GM21619 (cell line): ENCODE measurements around the gene ADAM8.
"Not testable (repeated sequence)": the region's sequence is repeated elsewhere in the genome, so short reads cannot be mapped to it uniquely, and the experiment has no call there.

Experiments used
- ATAC-seq: cut with Tn5 transposase; IDR thresholded peaks from one replicate; pipeline ENCODE4 v1.9.1; 2021; ENCODE audit not compliant: unreplicated experiment

ADAM8 gene

DNA sequence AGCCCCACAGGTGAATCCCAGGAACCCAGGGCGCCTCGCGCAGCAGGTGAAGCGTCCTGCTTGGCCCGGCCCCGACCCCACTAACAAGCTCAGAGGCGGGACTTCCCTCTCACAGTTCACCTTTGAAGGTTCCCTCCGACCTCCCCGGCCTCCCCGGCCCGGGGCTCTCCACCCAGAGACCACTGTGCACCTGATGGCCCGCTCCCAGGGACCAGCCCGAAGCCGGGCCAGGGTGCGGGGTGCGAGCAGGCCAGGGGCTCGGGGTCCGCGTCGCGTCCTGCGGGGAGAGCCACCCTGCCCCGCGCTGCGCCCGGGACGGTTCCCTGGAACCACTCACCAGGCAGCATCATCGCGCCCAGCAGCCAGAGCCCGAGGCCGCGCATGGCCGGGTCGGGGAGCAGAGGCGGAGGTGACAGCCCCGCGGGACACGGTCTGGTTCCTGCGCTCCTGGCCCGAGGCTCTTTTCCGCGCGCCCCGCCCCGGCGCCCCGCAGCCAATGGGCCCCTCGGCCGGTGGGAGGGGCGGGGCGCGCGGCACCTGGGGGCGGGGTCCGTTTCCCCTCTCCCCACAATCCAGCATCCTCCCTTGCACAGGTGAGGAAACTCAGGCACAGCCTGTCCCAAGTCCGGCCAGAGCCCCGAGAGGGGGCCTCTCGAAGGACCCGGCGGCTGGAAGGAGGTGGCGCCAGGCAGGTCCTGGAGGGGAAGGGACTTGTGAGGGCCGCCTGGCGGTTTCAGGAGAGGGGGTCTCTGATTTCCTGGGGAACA is at the start of gene ADAM8:
ADAM8 (minus strand) TSS at position 434 of the 767 bp plus-strand sequence; CDS start at position 383, 51 bp downstream.
- peak; percentile 46 for ATAC-seq

DNA sequence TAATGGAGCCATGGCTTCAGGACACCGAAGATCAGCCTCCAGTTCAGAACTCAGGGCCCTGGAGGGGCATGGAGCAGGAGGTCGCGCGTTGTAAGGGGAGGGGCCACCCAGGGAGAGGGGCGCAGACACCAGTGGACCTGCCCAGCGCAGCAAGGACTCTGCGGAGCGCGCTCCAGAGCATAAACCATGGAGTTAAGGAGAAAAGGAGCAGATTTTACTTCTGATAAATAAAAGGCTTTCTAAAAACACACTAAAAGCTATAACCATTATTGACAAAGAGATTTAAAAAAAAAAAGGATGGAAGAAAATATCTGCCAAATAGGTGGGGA is 49.5 kb upstream of the ADAM8 start:
- ATAC-seq: no peak

DNA sequence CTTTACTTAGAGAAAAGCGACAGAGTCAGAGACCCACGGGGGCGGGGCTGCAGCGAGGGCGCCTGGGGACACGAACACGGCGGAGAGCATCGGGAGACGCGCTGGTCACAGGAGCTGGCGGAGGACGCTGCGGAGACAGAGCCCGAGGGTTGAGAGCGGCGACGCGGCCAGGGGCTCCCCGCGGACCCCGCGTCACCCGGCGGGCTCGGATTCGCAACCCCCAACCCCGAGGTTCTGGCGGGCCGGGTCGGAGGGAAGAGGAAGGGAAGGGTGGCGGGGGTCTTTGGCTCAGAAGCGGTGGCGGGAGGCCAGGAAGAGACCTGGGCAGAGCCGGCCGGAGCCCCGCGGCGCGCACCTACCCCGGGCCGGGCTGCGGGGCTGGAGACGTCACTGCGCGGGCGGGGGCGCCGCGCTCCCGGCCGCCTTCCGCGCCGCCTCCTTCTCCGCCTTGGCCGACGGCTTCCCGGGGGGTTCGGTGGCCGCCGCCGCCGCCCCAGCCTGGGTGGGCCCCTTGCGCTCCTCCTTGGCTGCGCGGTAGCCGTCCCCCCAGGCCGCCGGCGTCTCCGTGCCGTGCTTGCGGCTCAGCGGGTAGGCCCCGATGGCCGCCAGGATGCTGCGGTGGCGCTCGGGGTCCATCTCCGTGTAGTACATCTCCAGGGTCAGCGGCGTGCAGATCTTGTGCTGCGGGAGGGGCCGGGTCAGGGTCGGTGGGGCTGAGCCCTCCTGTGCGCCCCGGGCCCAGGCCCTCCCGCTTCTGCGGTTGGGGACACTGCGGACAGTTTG is 49.0 kb upstream of the ADAM8 start:
- ATAC-seq: no peak

DNA sequence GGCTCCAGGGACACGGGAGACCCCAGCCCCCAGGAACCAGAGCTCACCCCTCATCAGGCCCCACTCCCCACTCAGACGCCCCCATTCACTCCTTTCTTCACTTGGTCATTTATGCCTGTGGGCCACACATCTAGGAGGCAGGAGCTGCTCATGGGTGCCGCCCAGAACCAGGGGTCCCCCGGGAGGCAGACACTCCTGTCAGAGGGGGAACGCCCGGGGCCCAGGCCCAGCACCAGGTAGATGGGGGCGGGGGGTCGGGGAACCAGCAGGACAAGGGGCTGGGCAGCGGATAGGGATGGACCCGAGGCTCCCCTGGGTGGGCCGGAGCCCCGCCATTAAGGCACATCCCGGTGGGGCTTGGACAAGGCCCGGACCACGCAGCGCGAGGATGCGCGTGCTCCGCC is 48.2 kb upstream of the ADAM8 start:
- no peak for ATAC-seq

DNA sequence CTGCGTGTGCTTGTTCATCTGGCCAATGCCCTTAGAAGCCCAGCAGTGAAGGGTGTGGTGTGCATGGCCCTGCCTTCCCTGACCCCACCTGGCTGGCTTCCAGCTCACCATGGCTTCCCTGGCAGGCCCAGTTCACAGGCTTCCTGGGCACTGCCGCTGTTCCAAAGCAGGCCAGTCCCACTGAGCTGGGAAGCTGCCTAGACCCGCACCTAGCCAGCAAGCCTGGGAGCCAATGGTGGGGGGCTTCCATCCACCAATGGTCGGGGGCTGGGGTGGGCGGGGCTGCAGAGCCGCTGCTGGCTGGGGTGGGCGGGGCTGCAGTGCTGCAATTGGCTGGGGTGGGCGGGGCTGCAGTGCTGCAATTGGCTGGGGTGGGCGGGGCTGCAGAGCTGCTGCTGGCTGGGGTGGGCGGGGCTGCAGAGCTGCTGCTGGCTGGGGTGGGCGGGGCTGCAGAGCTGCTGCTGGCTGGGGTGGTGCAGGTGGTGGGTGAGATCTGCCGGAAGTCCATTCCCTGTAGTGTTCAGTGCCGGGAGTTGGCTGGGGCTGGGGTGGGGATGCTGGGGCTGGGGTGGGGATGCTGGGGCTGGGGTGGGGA is 47.6 kb upstream of the ADAM8 start:
- peak; percentile 49 for ATAC-seq

DNA sequence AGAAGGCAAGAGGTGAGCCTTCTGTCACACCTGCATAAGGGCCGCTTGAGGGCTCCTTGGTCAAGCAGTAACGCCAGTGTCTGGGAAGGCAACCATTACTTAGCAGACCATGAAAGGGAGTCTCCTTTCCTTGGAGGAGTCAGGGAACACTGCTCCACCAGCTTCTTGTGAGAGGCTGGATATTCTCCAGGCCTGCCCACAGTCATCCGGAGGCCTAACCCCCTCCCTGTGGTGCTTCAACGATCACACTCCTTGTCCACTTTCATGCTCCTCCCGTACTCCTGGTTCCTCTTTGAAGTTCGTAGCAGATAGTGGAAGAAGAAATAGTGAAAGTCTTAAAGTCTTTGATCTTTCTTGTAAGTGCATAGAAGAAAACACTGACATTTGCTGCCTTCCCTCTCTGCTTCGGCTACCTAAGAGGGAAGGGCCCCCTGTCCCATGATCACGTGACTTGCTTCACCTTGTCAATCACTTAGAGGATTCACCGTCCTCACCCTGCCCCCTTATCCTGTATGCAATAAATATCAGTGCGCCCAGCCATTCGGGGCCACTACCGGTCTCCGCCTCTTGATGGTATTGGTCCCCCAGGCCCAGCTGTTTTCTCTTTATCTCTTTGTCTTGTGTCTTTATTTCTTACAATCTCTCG is 45.5 kb upstream of the ADAM8 start:
- ATAC-seq: not testable (repeated sequence)

DNA sequence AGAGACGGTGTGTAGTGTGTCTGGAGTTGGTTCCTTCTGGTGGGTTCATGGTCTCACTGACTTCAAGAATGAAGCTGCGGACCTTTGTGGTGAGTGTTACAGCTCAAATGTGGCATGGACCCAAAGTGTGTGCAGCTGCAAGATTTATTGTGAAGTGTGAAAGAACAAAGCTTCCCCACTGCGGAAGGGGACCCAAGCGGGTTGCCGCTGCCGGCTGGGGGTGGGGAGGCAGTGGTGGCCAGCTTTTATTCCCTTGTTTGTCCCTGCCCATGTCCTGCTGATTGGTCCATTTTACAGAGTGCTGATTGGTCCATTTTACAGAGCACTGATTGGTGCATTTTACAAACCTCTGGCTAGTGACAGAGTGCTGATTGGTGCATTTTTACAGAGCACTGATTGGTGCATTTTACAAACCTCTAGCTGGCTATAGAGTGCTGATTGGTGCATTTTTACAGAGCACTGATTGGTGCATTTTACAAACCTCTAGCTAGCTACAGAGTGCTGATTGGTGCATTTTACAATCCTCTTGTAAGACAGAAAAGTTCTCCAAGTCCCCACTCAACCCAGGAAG is 44.3 kb upstream of the ADAM8 start:
- not testable (repeated sequence) for ATAC-seq

DNA sequence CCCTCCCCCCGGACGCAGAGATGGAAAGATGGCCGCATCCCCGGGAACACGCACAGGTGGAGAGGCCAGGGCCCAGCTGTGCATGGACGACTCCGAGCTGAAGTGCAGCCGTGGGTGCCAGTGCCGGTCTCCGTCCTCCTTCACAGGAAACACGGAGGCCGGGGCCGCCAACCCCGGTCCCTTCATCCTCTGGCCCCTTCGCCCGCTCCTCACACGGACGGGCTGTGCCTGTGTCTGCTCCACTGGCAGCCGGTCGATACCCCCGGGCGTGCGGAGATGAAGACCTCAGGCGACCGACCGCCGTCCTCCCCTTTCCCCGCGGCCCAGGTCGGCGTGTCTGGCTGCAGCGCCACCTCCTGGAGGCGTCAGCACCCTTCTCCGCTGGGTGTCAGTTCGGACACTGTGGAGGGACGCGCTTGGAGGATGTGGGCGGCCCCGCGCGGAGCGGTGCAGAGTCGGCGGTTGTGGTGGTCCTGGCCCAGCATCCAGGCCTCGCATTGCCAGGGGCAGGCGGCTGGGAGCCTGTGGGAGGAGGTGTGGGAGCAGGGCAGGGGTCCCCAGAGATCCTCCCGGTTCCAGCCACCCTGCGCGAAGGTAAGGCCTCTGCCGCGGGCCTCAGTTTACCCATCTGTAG is 41.9 kb upstream of the ADAM8 start:
- peak; percentile 81 for ATAC-seq

DNA sequence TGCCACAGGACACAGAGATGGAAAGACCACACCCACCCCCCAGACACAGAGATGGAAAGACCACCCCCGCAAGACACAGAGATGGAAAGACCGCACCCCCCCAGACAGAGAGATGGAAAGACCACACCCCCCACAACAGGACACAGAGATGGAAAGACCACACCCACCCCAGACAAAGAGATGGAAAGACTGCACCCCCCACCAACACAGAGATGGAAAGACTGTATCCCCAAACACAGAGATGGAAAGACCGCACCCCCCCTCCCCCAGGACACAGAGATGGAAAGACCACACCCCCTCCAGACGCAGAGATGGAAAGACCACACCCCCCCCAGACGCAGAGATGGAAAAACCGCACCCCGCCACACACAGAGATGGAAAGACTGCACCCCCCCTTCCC is 40.1 kb upstream of the ADAM8 start:
- ATAC-seq: no peak

DNA sequence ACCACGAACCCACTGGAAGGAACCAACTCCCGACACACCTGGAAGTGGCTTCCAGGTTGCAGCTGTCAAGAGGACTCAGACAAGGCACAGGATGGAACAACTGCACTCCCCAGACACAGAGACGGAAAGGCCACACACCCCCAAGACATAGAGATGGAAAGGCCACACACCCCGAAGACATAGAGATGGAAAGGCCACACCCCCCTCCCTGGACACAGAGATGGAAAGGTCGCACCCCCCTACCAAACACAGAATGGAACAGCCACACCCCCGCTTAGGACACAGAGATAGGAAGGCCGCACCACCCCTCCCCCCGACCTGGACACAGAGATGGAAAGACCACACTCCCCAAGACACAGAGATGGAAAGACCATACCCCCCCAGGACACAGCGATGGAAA is 39.6 kb upstream of the ADAM8 start:
- ATAC-seq: no peak

DNA sequence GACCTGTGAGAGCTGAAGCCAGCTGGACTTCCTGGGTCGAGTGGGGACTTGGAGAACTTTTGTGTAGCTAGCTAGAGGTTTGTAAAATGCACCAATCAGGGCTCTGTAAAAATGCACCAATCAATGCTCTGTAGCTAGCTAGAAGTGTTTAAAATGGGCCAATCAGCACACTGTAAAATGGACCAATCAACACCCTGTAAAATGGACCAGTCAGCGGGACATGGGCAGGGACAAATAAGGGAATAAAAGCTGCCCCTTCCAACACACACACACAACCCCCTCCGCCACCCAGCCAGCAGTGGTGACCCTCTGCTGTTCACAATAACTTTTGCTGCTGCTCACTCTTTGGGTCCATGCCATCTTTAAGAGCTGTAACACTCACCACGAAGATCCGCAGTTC is 39.2 kb upstream of the ADAM8 start:
- no peak for ATAC-seq

DNA sequence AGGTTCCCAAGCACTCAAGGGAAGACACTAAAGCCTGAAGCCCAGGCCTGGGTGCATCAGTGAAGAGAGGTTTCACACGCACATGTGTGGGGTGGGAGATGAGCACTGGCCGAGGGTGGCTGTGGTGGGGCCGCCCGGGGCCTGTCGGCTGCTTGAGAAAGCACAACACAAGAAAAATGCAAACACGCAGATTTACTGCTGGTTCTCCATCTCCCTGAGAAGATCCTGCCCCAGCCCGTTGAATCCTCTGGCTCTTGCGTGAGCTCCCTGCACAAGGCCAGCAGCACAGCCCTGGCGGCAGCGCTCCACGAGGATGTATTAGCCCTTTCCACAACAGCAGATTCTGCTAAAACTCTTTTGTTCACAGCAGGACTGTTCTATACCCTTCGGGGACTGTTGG is 38.2 kb upstream of the ADAM8 start:
- ATAC-seq: no peak

DNA sequence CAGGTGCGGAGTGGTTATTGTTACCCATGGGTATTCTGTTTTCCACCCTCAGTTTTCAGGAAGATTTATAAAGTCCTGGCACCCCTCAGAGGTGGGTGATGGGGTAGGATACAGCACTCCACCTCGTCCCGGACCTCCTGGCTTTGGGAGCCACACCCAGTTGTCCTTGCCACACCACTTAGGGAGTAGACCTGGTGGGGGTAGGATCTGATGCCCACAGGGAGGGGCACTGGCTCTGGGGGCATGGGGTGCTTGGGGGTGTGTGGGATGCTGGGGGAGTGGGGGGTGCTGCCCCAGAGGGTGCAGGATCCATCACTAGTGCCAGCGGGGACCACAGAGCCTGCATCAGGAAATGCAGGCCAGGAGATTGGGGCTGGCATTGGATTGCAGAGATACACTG is 36.5 kb upstream of the ADAM8 start:
- no peak for ATAC-seq

DNA sequence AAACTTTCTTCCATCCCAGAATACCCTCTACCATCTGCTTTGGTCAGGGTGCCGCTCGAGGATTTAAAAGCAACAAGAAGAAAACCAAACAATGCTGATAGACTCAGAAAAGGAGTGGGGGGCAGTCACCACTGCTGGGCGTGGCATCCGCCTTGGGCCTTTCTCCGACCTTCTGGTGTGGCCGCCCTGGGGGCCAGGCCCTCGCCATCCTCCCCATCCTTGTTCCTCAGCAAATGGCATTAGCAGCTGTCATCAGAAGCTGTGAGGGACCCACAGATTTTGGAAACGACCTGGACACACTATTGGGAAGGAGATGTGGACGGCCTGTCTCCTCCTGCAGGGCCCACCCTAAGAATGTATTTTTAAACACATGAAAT is 36.1 kb upstream of the ADAM8 start:
- ATAC-seq: no peak

DNA sequence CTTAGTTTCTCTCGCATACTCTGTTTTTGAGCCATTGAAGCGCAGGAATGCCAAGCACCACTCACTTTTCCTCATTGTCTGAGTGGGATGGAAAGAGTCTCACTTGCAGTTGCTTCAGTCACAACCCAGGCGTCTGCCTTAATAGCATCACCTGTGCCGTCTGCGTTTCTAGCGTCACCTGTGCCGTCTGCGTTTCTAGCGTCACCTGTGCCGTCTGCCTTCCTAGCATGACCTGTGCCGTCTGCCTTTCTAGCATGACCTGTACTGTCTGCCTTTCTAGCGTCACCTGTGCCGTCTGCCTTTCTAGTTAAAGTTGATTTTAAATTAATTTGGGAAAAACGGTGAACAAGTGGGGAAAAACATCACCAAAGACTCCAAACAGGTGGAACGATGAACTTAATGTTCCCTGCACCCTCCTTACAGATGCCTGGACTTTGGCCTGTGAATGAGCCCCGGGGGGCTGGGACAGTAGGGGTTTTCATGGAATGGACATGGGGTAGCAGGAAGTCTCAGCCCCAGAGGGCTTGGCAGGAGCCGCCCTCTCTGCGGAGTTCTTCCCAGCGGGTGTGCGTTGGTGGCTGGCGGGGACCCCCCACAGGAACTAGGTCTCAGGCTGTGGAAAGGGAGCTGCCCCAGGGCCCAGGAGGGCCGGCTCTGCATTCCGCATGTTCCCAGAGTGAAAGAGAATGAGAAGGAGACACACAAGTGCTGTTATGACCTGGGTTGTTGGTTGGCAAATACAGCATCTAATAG is 35.5 kb upstream of the ADAM8 start:
- ATAC-seq: no peak

DNA sequence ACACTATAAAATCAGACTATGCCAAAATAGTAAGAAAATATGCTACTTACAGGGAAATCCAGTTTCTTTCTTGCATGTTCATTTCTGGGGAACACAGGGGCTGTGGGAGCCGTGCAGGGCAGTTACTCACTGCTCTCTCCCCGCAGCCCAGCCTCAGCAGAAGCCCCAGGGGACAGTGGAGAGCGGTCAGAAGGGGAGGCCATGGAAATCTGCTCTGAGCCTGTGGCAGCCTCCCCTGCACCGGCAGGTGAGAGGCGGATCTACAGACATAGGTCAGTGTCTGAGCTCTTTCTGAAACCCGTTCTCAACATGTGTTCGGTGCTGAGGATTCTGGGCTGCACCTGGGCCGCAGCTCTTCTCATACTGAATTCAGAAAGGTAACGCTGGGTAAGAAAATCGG is 34.9 kb upstream of the ADAM8 start:
- ATAC-seq: no peak

DNA sequence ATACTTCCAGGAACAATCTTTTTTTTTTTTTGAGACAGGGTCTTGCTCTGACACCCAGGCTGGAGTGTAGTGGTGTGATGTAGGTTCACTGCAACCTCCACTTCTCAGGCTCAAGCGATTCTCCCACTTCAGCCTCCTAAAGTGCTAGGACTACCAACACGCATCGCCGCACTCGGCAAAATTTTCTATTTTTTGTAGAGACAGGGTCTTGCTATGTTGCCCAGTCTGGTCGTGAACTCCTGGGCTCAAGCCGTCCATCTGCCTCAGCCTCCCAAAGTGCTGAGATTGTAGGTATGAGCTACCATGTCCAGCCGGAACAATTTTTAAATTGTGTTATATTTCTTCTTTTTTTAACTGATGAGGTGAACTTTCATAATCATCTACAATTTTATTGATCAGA is 34.1 kb upstream of the ADAM8 start:
- no peak for ATAC-seq

DNA sequence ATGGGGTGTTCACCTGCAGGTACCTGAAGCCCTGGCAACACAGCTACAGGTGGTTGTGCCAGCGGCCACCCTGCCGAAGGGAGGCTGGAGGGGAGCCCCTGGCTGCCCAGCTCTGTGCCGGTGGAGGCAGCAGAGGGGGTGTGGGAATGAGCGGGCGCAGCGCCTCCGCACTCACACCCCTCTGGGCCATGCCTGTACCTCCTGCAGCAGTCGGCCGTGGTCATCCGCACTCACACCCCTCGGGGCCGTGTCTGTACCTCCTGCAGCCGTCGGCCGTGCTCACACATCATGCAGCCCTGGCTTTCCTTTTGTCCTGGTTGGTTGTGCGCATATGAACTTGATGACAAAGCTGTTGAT is 33.7 kb upstream of the ADAM8 start:
- no peak for ATAC-seq

DNA sequence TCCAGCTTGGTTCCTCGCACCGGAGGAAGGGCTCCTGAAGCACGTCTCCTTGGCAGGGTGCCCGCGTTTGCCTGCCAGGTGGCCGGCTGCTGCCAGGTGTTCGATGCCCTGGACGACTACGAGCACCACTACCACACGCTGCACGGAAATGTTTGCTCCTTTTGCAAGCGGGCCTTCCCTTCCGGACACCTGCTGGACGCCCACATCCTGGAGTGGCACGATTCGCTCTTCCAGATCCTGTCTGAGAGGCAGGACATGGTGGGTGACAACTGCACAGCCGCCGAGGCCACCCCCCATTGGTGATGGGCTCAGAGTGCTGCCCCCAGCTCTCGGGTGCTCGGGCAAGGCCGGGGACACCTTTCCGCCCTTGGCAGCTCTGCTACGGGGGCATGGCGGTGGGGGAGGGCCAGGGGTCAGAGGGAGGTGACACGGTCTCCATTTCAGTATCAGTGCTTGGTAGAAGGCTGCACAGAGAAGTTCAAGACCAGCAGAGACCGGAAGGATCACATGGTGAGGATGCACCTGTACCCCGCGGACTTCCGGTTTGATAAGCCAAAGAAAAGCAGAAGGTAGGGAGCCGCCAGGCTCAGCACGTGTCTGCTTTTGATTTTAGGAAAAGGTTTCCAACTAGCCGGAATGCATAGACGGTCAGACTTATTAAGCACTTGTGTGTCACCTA is 33.2 kb upstream of the ADAM8 start:
- ATAC-seq: no peak
